Activated T-helper 1 cell treated with anti-CD3 and anti-CD28 coated beads, Interleukin-12 subunit alpha, Interleukin-12 subunit beta, Interleukin-2, Interleukin-4 antibody, amounts not matched to agents 30 ng/mL and 10 ng/mL and 1 ng/mL, durations not matched to agents 14 hours and 24 hours and 36 hours (primary cell): ENCODE results near the gene PRICKLE1. TPM values are rescaled to one million over a fixed set of nuclear protein-coding genes. Genes with fewer than 3 reads are reported as not detected.

Experiments used
- DNase-seq: peaks from one replicate; pipeline ENCODE4 v3.0.0; 2021; ENCODE audit warnings: low spot score
- H3K27ac Mint-ChIP-seq: one replicate; pipeline ENCODE4 v1.8.0; 2021; ENCODE audit warnings: mild to moderate bottlenecking, mixed read lengths
- H3K27me3 Mint-ChIP-seq: one replicate; pipeline ENCODE4 v1.8.0; 2022; ENCODE audit warnings: mild to moderate bottlenecking, moderate library complexity, mixed read lengths; ENCODE audit not compliant: insufficient read depth
- H3K36me3 Mint-ChIP-seq: one replicate; pipeline ENCODE4 v1.8.0; 2021; ENCODE audit warnings: low read depth, mixed read lengths
- H3K4me1 Mint-ChIP-seq: one replicate; pipeline ENCODE4 v1.8.0; 2021; ENCODE audit warnings: low read depth, mixed read lengths
- H3K4me3 Mint-ChIP-seq: one replicate; pipeline ENCODE4 v1.8.0; 2021; ENCODE audit warnings: mild to moderate bottlenecking, moderate library complexity, mixed read lengths
- H3K9me3 Mint-ChIP-seq: one replicate; pipeline ENCODE4 v1.8.0; 2021; ENCODE audit warnings: mixed read lengths
- intact Hi-C: fragments of 100-400 bp; cut with micrococcal nuclease; formaldehyde crosslinking; loops from one replicate; pipeline ENCODE4 v1.15.1; 2024
- total RNA-seq: library from RNA; stranded (reverse); gene quantifications from 2 replicates; pipeline ENCODE4 v1.2.3, GENCODE V29; 2022

PRICKLE1 gene
- total RNA-seq, 1 donor from 2014 or later = 0.34 TPM

DNA sequence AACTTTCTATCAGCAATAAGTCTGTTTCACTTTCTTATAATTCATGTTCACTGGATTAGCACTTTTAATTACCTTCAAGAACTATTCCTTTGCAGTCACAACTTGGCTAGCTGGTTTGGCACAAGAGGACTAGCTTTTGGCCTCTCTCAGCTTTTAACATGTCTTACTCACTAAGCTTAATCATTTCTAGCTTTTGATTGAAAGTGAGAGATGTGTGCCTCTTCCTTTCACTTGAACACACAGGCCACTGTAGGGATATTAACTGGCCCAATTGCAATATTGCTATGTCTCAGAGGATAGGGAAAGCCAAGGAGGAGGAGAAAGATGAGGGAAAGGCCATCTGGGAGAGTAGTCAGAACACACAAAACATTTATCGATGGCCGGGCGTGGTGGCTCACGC, 92.7 kb downstream of the PRICKLE1 start:
- H3K27me3 Mint-ChIP-seq = peaks cover 4% of the 10 kb centered on the region
- no peaks in the 10 kb centered on the region for H3K9me3 Mint-ChIP-seq
- no peak for DNase-seq
- intact Hi-C loops = no loop called here
- H3K4me1 Mint-ChIP-seq = no peaks in the 10 kb centered on the region
- no peak overlapping the region for H3K4me3 Mint-ChIP-seq
- H3K27ac Mint-ChIP-seq = no peak overlapping the region
- H3K36me3 Mint-ChIP-seq = no peaks in the 10 kb centered on the region

DNA sequence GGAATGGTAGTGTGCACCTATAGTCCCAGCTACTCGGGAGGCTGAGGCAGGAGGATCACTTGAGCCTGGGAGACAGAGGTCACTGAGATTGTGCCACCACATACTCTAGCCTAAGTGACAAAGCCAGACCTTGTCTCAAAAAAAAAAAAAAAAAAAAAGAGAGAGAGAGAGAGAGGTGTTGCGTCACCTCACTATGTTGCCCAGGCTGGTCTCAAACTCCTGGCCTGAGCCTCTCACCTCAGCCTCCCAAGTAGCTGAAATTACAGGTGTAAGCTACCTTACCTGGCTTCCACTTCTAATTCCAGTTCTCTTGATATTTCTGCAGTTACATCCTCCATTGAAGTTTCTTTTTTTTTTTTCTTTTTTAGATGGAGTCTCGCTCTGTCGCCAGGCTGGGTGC, 94.3 kb downstream of the PRICKLE1 start:
- no peak overlapping the region for H3K4me3 Mint-ChIP-seq

DNA sequence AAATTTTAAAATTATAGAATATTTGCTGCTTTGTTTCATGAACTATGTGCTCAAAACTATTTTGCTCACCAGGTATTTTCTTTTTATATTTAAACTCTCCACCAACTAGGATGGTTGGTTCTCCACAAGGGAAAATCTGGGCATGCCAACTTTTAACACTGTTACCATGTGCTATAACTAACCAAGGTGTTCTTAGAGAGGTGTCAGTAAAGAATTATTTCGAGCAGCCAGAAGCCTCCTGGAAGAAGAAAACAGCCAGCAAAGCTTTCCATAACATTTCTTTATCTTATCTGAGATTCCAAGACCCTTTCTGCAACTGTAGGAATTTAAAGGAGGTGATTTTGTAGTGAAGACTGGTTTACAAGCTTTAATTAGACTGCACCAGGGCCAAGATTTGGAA, 97.3 kb downstream of the PRICKLE1 start:
- Mint-ChIP-seq H3K36me3 (no peaks in the 10 kb centered on the region), H3K4me1 (no peaks in the 10 kb centered on the region), H3K27me3 (peaks cover 14% of the 10 kb centered on the region), H3K9me3 (no peaks in the 10 kb centered on the region), H3K4me3 (no peak overlapping the region), H3K27ac (no peak overlapping the region)
- DNase-seq = no peak
- intact Hi-C loops = no loop called here

More for the DNA sequence above, 94.3 kb downstream of the PRICKLE1 start:
- H3K4me1 Mint-ChIP-seq = no peaks in the 10 kb centered on the region
- no peaks in the 10 kb centered on the region for H3K9me3 Mint-ChIP-seq
- peaks cover 2% of the 10 kb centered on the region for H3K27me3 Mint-ChIP-seq
- H3K36me3 Mint-ChIP-seq = no peaks in the 10 kb centered on the region
- no peak overlapping the region for H3K27ac Mint-ChIP-seq
- no peak for DNase-seq
- intact Hi-C loops = no loop called here

DNA sequence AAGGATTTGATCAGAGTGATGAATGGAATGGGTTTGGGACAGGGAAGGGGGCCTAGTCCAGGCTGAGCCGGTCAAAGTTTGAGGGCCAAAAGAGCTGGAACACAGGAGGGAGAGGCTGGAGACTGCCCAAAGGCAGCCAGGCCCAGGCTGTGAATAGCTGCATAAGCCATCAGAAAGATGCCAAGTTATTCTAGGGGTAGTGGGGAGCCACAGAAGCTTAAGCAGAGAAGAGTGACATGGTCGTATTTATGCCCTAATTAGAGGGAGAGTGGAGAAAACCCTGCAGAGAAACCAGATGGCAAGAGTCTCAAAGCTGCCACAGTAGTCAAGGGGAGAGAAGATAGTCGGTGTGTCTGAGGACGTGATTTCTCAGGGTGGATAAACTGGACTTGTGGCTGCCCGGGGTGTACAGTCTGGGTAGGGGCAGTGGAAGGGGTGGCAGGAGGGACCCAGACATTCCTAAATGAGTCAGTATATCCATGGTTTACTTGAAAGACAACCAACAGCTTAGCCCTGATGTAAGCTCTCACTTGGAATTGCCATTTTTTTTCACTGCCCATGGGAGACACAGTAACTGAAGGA, 99.2 kb downstream of the PRICKLE1 start:
- intact Hi-C loops = no loop called here
- Mint-ChIP-seq H3K4me1 (no peaks in the 10 kb centered on the region), H3K9me3 (no peaks in the 10 kb centered on the region), H3K4me3 (no peak overlapping the region), H3K27ac (no peak overlapping the region), H3K27me3 (peaks cover 29% of the 10 kb centered on the region), H3K36me3 (no peaks in the 10 kb centered on the region)
- no peak for DNase-seq

DNA sequence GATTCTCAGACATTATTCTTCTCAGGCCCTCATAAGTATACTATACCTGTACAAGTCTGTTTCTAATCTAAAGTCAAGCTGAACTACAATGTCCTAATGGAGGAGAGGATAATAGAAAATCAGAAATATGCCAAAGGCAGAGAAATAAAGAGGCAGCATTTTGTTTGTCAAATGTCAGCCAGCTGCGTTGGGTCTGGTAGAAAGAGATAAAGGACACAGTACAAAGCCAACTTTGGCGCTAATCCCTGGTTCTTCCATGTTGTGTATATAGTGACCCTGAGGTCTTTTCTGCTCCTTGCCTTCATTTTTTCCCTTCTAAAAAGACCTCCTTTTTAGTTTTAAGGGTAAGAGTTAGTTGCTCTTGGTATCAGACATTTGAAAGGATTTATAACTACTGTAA, 103.1 kb downstream of the PRICKLE1 start:
- peaks cover 10% of the 10 kb centered on the region for H3K4me1 Mint-ChIP-seq
- peaks cover 2% of the 10 kb centered on the region for H3K36me3 Mint-ChIP-seq
- intact Hi-C loops = no loop called here
- H3K9me3 Mint-ChIP-seq = no peaks in the 10 kb centered on the region
- peaks cover 54% of the 10 kb centered on the region for H3K27me3 Mint-ChIP-seq
- no peak for DNase-seq
- H3K4me3 Mint-ChIP-seq = no peak overlapping the region
- H3K27ac Mint-ChIP-seq = no peak overlapping the region

DNA sequence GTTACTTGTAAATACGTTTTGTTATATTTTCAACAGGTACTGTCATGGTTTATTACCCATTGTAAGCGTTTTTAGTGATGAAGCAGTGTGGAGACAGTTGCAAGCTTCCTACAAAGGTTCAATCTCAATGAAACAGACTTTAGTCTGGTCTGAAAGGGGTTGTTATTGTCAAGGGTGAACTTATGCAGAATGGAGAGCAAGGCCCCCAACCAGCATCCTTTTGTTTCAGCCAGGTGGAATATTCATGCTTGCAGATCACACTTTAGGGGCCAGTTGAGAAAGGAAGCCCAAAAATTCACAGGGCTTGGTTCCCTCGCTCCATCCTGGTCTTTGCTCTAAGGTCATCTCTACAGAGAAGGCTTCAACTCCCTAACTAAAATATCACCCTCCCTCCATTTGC, 103.7 kb downstream of the PRICKLE1 start:
- Mint-ChIP-seq H3K27me3 (peaks cover 58% of the 10 kb centered on the region), H3K9me3 (no peaks in the 10 kb centered on the region), H3K4me3 (no peak overlapping the region), H3K27ac (no peak overlapping the region), H3K36me3 (peaks cover 2% of the 10 kb centered on the region), H3K4me1 (peaks cover 10% of the 10 kb centered on the region)
- intact Hi-C loops = loop anchor here (2.0 kb wide), 1 partner anchor 17 kb away; no protein-coding TSS in a partner anchor
- no peak for DNase-seq

DNA sequence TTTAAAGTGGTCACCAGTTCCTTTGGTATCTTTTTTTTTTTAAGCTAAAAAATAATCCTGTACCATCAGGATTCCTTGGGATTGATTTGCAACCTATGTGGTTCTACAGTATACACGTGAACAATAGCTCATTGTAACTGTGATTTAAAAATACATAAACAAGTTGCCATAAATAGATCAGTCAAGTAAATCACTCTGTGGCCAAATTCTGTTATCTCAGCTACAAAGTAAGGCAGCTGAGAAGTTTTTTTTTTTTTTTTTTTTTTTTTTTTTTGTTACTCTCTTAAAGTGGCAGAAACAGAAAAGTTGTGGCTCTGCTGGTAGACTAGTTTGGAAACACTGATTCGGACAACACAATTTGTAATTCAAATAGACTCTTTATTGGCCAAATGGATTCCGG, 104.5 kb downstream of the PRICKLE1 start:
- Mint-ChIP-seq H3K9me3 (no peaks in the 10 kb centered on the region), H3K4me1 (peaks cover 10% of the 10 kb centered on the region), H3K27ac (no peak overlapping the region), H3K36me3 (peaks cover 2% of the 10 kb centered on the region), H3K27me3 (peaks cover 62% of the 10 kb centered on the region), H3K4me3 (no peak overlapping the region)
- intact Hi-C loops = loop anchor here (2.0 to 5.0 kb wide), 3 partner anchors 16 to 852 kb away; partner anchors contain the start of gene GXYLT1
- no peak for DNase-seq

DNA sequence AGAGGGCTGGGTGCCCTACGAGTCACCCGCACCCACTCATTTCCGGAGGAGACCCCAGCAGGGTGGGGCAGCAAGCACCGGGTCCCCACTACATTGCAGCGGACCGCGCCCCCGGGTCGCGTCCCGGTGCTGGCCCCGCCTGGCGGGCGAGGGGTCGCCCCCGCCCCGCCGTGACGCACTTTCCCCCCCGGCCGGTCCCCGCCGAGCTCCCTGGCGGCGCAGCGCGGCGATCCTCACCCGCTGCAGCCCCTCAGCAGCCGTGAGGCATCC, 106.1 kb downstream of the PRICKLE1 start:
- H3K27me3 Mint-ChIP-seq = peaks cover 70% of the 10 kb centered on the region
- intact Hi-C loops = loop anchor here (5.0 kb wide), 2 partner anchors 341 to 854 kb away; partner anchors contain the start of gene GXYLT1
- H3K9me3 Mint-ChIP-seq = no peaks in the 10 kb centered on the region
- peaks cover 10% of the 10 kb centered on the region for H3K4me1 Mint-ChIP-seq
- no peak for DNase-seq
- peaks cover 2% of the 10 kb centered on the region for H3K36me3 Mint-ChIP-seq
- peak overlapping the region; percentile 78 for H3K4me3 Mint-ChIP-seq
- H3K27ac Mint-ChIP-seq = no peak overlapping the region

DNA sequence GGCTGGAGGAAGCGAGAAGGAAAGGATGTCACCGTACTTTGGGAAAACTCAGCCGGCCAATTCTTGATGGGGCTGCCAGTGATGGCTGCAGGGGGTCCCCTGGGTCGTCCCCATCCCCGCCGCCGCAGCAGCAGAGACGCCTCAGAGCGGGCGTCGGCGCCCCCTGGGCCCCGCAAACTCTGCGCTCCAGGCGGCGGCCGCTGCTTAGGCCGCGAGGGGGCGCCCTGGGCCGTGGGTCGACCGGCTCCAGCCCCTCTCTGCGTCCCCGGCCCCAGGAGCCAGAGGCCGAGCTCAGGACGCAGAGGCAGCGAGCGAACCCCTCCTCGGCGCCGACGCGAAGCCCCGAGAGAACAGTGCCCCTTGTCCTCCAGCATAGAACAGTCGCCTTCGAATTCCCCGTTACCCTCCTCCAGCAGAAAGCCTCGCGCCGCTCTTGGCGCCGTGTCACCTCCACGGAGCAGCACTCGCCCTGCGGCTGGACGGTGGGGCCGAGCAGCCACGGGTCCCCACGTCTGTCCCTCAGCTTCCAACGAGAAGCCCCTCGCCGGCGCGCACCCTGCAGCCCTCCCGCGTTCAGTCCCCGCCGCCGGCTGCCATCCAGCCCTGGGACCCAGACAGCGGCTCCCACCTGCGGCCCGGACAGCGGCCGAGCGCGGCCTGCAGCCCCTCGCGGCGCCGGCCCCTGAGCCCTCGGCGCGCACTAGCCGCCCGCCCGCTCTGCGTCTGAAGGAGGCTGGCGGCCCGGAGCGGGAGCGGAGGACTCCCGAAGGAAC, 106.6 kb downstream of the PRICKLE1 start:
- peaks cover 2% of the 10 kb centered on the region for H3K36me3 Mint-ChIP-seq
- H3K9me3 Mint-ChIP-seq = no peaks in the 10 kb centered on the region
- peaks cover 10% of the 10 kb centered on the region for H3K4me1 Mint-ChIP-seq
- intact Hi-C loops = loop anchor here (1.0 to 5.0 kb wide), 4 partner anchors 86 to 854 kb away; partner anchors contain the start of gene GXYLT1
- H3K27me3 Mint-ChIP-seq = peaks cover 71% of the 10 kb centered on the region
- no peak overlapping the region for H3K27ac Mint-ChIP-seq
- peak overlapping the region; percentile 78 for H3K4me3 Mint-ChIP-seq
- peak; percentile 31 for DNase-seq

DNA sequence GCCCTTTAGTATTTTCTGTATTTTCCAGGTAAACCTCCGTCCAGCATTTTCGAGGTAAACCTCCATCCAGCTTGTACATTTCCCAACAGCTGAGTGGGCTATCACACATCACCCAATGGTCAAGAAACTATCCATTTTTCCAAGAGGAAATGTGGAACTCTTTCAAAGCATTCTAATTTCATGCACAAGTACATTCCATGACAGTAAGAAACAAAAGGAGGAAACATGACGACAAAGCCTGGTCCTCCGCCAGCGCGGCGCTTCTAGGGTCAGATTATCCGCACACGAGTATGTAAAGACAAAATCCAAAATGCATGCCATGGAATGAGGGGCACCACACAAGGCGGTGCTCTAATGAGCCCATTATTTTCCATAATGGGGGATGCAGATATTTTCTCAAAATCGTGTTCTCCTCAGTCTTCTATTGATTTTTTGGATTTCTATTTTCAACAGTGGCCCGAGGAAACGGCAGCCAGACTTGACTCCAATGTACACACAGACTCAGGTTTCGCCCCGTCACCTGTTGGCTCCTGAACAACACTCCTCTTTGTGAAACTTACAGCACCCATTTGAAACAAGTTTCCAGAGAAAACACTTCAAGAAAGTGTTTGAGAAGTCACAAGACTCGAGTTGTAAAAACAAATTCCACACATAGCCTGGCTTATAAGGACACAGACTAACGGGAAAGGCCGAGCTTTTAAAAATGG, 107.4 kb downstream of the PRICKLE1 start:
- no peak for DNase-seq
- H3K9me3 Mint-ChIP-seq = no peaks in the 10 kb centered on the region
- H3K4me3 Mint-ChIP-seq = peak overlapping the region; percentile 70
- peaks cover 2% of the 10 kb centered on the region for H3K36me3 Mint-ChIP-seq
- H3K27ac Mint-ChIP-seq = no peak overlapping the region
- peaks cover 10% of the 10 kb centered on the region for H3K4me1 Mint-ChIP-seq
- peaks cover 70% of the 10 kb centered on the region for H3K27me3 Mint-ChIP-seq
- intact Hi-C loops = loop anchor here (1.0 to 5.0 kb wide), 4 partner anchors 87 to 855 kb away; partner anchors contain the start of gene GXYLT1

DNA sequence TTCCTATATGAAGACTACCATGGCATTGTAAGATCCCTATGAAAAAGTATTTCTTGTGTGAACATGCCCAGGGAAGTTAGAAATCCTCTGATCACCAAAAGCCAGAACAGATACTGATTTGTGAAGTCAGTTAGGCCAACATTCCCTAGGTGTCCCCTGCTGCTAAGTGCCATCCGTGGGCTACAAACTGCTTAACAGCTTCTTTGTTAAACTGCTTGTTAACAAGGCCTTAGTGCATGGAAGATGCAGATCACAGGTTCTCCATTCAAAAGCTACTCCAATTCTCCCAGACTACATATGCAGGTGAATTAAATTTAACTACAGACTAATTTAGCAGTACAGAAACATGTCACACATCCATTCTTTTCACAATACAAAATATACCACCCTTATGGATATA, 108.2 kb downstream of the PRICKLE1 start:
- Mint-ChIP-seq H3K36me3 (peaks cover 2% of the 10 kb centered on the region), H3K4me3 (no peak overlapping the region), H3K9me3 (no peaks in the 10 kb centered on the region), H3K27ac (no peak overlapping the region), H3K27me3 (peaks cover 63% of the 10 kb centered on the region), H3K4me1 (peaks cover 10% of the 10 kb centered on the region)
- DNase-seq = no peak
- intact Hi-C loops = loop anchor here (5.0 kb wide), 2 partner anchors 339 to 856 kb away; partner anchors contain the start of gene GXYLT1

DNA sequence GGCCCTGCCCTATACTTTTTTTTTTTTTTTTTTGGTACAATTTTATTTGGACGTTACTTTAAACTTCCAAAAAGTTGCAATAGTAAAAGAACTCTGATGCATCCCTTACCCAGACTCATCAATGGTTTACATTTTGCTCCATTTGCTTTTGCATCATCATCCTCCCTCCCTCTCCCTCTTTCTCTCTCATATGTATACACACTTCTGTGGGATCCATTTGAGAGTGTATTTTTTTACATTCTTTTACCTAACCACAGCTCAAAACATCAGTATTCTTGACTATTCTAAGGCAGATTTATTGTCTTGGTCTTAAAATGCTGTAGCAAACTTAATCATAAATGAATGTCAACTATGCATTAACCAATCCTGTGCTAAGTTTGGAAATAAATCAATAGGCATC, 111.6 kb downstream of the PRICKLE1 start:
- H3K9me3 Mint-ChIP-seq = no peaks in the 10 kb centered on the region
- DNase-seq = no peak
- no peaks in the 10 kb centered on the region for H3K4me1 Mint-ChIP-seq
- intact Hi-C loops = no loop called here
- no peaks in the 10 kb centered on the region for H3K36me3 Mint-ChIP-seq
- peaks cover 39% of the 10 kb centered on the region for H3K27me3 Mint-ChIP-seq
- H3K4me3 Mint-ChIP-seq = no peak overlapping the region
- H3K27ac Mint-ChIP-seq = no peak overlapping the region

DNA sequence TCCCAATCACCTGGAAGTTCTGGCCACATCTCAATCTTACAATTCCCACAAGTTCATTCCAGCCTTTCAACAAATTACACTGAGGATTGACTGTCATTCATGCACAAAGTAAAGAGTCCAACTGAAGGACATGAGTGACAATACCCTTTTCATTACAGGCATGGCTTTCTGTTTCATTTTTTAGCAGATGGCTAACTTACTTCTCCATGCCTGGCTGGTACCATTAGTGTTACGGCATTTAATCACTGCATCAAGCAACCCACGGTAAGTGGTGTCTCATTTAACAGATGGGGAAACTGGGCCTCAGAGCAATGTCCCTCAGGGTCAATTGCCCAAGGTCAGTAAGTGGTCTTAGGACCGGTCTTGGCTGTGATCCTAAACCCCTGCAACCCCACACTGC, 114.4 kb downstream of the PRICKLE1 start:
- Mint-ChIP-seq H3K36me3 (no peaks in the 10 kb centered on the region), H3K4me3 (no peak overlapping the region), H3K4me1 (peaks cover 2% of the 10 kb centered on the region), H3K27ac (no peak overlapping the region), H3K27me3 (peaks cover 23% of the 10 kb centered on the region), H3K9me3 (no peaks in the 10 kb centered on the region)
- no peak for DNase-seq
- intact Hi-C loops = no loop called here
